Skin epidermis (tissue), 12 donors: ENCODE data around the gene UCMA.
"Not testable (repeated sequence)": the region's sequence is repeated elsewhere in the genome, so short reads cannot be mapped to it uniquely, and the experiment has no call there.

Source experiments
- H3K27ac ChIP-seq, 21 experiments: fragments of 200-600 bp; sonication (generic) in 11 of 21; one replicate each; pipeline ENCODE4 v1.5.0; 2020; ENCODE audit warnings: mild to moderate bottlenecking in 3 of 21, inconsistent platforms in 2 of 21, moderate library complexity in 2 of 21
- H3K4me3 ChIP-seq, 7 experiments: fragments of 200-600 bp; sonication (generic) in 2 of 7; one replicate each; pipeline ENCODE4 v1.5.0; 2020; ENCODE audit warnings: inconsistent platforms in 2 of 7, mild to moderate bottlenecking in 2 of 7, moderate library complexity in 1 of 7

The UCMA gene, protein sequence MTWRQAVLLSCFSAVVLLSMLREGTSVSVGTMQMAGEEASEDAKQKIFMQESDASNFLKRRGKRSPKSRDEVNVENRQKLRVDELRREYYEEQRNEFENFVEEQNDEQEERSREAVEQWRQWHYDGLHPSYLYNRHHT

DNA sequence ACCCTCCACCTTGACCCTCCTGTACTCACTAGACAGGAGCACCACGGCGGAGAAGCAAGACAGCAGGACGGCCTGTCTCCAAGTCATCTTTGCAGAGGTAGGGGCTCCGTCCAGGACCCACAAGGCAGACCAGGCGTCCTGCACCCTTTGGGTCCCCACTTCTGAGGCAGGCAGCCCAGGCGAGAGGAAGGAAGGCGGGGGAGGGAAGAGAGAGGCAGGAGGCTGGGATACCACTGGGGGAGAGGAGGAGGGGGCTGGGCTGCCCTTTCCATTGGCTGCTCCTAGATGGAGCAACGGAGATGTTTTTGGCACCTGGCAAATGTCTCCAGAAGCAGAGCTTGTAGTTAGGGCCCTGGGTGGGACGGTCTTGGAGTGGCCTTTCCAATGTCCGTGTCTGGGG is at the start of gene UCMA:
Gene UCMA (minus strand): TSS at position 203 of the 400 bp plus-strand sequence. CDS start 116 bp downstream, at position 87.
- Histone ChIP-seq H3K4me3 (no peak within 1 kb of the TSS), H3K27ac (no peak within 1 kb of the TSS)

DNA sequence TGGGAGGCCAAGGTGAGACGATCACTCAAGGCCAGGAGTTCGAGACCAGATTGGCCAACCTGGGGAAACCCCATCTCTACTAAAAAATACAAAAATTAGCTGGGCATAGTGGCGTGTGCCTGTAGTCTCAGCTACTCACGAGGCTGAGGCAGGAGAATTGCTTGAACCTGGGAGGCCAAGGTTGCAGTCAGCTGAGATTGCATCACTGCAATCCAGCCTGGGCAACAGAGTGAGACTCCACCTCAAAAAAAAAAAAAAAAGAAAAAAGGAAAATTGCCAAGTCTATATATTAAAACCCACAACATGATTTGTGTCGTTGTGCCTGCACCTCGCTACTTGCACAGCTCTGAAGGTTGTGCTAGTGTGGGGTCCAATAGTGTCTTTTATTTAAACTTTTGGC is 48.2 kb upstream of the UCMA start:
- H3K27ac ChIP-seq = not testable (repeated sequence)

DNA sequence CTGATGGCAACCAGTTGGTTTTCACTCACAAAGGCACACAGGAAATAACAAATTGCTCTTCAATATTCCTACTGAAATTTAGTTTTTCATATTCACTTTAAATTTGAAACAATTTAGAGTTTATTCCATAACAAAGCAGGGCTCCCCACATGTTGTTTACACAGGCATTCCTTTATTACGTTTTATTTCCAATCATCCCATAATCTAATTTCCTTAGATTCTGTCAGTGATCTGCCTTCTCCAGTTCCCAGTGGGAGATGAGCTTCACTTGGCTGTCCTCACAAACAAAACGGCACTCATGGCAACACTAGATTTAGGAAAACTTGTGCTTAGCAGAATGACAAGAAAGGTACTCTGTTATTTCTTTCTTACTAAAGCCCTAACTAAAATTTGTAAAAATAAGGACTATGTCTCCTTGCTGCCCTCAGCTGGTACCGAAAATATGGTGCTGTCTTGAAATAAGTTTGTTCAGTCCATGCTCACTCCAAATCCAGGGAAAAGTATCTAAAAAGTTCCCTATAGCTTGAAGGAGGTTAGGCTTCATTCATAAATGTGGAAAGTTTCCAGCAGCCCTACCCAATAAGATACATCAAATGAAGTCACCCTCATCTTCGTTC is 42.7 kb upstream of the UCMA start:
- Histone ChIP-seq H3K4me3 (no peak overlapping the region), H3K27ac (no peak overlapping the region)

More for the DNA sequence above, 48.2 kb upstream of the UCMA start:
- not testable (repeated sequence) for H3K4me3 ChIP-seq

DNA sequence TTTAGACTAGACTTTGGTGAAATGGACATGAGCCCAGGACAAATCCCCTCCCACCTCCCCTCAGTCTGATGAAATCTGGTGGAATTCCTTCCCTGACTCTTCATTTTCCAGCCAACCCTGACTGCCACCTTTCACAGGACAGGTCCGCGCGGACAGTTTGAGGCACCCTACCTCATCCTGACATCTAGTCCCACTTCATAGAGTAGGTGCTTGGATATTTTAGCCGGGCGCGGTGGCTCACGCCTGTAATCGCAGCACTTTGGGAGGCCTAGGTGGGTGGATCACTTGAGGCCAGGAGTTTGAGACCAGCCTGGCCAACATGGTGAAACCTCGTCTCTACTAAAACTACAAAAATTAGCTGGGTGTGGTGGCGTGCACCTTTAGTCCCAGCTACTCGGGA is 42.0 kb upstream of the UCMA start:
- not testable (repeated sequence) for H3K4me3 ChIP-seq

DNA sequence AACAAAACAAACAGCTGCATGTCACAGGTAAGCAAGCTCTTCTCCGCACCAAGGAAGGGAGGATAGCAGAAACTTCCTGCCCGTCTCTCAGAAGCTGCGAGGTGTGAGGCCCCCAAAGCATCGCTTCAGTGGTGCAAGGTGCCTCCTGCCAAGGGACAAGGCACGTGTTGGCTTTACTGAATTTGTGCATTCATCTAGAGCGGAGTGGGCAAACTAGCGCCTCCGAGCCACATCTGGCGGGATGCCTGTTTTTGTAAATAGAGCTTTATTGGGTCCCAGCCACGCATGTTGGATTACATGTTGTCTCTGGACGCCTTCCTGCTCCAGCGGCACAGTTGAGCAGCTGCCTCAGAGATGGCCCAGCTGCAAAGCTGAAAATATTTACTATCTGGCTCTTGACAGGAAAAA is 38.0 kb upstream of the UCMA start:
- peak overlapping the region in 2 of 7 experiments; percentile 11 to 15 for H3K4me3 ChIP-seq
- H3K27ac ChIP-seq = peak overlapping the region in 2 of 21 experiments; percentile 18 to 23

More for the DNA sequence above, 42.0 kb upstream of the UCMA start:
- not testable (repeated sequence) for H3K27ac ChIP-seq

DNA sequence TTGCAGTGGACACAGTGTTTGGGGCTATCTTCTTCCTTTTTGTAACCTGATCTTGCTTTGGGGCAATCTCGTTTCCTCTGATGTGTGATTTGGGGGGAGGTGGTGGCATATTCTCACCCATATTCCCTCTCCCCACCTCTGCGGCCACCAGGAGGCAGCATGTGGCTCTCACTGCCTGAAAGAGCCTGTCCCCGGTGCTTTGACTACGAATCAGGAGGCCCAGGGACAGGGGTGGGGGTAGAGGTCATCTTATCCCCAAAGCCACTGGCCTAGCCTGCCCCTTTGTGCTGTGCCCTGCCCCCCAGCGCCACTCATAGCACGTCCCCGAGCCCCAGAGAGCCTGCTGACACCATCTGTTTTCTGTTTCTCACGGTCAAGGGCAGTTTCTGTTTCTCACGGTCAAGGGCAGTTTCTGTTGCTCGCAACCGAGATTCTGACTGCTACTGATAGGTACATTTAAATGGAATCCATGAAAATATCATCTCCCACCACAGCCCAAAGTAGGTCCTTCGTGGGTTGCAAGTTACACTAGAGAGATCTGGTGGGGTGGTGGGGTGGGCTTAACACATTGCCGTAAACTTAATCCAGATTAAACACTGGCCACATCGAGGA is 37.5 kb upstream of the UCMA start:
- H3K27ac ChIP-seq = peak overlapping the region in 2 of 21 experiments; percentile 18 to 23
- peak overlapping the region in 2 of 7 experiments; percentile 11 to 15 for H3K4me3 ChIP-seq

DNA sequence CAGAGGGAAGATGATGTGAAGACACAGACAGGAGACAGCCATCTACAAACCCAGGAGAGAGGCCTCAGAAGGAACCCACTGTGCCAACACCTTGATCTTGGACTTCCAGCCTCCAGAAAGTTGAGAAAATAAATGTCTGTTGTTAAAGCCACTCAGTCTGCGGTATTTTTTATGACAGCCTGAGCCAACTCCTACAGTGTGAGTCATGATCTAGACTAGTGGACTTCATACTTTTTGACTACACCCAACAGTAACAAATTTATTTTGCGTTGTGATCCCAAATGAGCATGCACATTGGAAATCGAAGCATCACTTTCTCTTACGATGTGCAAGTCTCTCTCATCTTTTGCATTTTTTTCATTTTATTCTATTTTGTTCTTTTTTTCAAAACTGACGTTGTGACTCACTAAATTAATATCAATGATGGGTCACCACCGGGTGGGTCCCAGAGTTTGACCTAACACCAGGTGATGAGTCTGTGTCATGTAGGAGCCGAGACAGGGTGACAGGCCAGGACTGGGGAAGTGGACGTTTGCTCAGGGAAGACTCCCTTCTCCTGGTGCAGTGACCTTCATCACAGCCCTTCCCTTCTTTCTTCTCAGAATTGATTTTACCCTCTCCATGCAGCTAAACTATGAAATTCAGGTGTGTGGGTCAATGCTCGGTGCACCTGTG is 36.8 kb upstream of the UCMA start:
- no peak overlapping the region for H3K4me3 ChIP-seq
- H3K27ac ChIP-seq = peak overlapping the region in 1 of 21 experiments; percentile 18

DNA sequence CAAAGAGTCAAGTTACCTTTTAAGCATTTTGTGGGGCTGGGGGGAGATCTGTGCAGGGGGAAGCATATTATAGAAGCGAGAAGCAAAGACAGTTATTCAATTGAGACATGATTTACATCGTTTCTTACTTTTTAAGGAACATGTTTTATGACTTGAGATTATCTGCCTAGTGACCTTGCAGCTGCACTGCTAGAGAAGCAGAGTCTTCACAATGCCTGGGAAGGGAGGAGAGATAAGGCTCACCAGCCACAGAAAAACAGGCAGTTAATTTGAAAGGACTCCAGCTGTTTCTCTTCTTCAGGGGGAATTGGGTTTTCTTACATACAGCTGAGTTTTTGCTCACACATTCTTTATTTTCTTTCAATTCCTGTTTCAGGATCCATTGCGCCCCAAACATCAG is 34.7 kb upstream of the UCMA start:
- Histone ChIP-seq H3K4me3 (no peak overlapping the region), H3K27ac (no peak overlapping the region)

DNA sequence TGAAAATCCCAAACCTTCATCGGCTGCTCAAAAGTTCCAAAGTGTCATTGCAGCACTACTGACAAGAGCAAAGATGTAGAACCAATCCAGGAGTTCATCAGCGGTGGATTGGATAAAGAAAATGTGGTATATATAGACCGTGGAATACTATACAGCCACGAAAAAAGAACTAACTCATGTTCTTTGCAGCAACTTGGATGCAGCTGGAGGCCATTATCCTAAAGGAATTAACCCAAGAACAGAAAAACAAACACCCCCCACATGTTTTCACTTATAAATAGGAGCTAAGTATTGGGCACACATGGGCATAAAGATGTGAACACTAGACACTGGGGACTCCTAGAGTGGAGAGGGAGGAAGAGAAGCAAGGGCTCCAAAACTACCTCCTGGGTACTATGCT is 34.1 kb upstream of the UCMA start:
- no peak overlapping the region for H3K27ac ChIP-seq
- no peak overlapping the region for H3K4me3 ChIP-seq

DNA sequence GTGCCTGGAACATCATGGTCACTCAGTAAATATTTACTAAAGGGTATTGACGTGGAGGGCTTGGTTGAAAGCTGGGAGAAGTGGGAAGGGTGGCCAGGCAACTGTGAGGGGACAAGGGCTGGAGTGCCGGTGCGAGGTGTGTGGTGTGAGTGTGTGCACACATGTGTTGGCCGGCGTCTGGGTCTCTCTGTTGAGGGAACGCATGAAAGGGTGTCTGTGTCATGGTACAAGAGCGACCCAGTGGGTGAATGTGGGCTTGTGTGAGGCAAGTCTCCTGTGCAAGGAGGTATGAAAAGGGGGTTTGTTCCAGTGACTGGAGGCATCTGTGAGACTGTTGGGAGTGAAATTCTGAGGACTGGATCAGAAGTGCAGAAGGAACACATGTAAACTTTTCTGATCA is 29.4 kb upstream of the UCMA start:
- Histone ChIP-seq H3K4me3 (no peak overlapping the region), H3K27ac (no peak overlapping the region)

DNA sequence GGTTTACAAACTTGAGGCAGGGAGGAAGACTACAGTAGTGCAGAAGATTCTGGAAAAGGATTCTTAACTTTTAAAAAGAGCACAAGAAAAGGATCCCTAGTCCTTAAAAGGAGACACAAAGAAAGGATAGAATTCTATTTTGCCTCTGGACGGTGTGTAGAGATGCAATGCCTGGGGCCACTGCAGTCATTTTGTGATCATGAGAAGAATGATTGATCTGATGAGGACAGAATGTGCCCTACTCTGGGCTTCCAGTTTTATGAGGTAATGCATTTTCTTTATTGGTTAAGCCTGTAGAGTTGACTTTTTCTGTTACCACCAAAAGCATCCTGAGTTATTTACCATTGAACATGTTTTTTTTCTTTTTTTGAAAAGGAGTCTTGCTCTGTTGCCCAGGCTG is 28.3 kb upstream of the UCMA start:
- Histone ChIP-seq H3K27ac (no peak overlapping the region), H3K4me3 (no peak overlapping the region)

DNA sequence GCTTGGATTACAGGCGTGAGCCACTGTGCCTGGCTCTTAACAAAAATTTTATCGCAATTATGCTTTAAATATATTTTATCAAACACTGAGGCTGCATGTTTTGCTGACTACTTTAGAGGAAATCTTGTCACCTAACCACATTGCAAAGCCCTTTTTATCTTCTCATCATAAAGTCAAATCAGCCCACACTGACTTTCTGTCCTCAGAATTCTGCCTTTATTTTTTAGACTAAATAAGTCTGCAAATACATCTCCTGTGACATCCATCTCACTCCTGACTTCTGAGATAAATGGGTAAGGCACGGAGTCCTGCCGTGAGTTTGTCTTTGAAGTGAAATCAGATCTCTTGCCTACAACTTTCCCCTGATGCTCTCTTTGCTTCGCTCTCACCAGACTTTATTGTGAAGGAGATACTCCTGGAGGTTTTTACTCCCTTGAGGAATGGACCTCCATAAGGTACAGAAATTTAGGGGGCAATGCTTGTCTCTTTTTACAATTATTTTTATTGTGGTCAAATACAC is 23.5 kb upstream of the UCMA start:
- Histone ChIP-seq H3K27ac (no peak overlapping the region), H3K4me3 (no peak overlapping the region)

DNA sequence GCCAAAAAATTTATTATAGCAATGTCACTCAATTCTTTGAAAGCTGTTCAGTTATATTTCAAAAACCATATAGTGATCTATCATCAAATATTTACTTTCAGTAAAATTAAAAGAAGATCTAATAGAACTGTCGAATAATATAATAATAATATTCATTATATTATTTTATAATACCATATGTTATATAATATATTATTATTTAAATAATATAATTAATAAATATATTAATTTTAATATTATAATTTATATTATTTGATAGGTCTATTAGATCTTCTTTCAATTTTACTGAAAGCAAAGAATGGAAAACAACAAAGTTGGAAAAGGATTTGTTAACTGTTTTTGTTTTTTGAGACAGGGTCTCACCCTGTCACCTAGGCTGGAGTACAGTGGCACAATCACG is 22.5 kb upstream of the UCMA start:
- Histone ChIP-seq H3K27ac (no peak overlapping the region), H3K4me3 (no peak overlapping the region)

DNA sequence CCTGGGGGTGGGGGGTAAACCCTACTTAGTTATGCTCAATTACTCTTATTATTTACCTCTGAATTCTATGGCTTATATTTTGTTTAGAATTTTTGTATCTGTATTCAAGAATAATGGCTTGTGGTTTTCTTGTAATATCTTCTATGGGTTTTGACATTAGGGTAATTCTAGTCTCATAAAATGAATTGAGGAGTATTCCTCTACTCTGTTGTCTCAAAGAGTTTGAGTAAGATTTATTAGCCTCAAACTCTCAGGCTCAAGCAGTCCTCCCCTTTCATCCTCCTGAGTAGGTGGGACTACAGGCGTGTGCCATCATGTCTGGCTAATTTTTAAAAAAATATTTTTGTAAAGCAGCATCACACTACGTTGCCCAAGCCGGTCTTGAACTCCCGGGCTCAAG is 19.6 kb upstream of the UCMA start:
- no peak overlapping the region for H3K27ac ChIP-seq
- H3K4me3 ChIP-seq = no peak overlapping the region

DNA sequence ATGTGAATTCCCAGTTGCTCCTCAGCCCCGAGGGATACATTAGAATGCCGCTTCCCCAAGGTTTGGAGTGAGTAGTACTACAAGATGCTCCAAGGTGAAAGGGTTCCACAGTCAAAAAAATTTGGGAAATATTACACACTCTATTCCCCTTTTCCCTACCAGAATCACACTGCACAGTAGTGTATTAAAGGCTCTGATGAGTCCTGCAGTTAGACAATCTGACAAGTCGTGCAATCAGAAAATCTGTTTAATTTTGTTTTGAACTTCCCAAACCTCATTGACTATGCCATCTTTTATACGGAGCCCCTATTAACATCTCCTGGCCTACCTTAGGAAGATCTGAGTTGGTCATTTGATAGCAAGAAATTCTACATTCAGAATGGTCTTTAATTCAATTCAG is 13.6 kb upstream of the UCMA start:
- no peak overlapping the region for H3K4me3 ChIP-seq
- H3K27ac ChIP-seq = no peak overlapping the region

DNA sequence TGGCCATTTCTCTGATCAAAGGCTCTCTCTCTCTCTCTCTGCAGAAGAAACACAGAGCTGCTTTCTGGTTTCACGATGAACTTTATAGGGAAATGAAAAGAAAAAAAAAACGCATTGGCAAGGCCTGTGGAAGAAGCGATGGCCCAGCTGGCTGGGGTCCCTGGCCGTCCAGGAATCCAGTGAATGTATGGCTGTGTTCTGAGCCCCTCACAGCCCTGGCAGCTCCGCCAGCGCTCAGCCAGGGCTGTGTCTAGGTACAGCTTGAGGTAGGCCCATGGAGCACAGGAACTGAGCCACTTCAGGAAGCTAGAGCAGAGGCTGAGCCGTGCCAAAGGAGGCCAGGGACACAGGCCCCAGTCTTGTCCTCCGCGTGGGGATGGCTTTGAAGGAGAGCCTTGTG is 13.1 kb upstream of the UCMA start:
- H3K4me3 ChIP-seq = no peak overlapping the region

DNA sequence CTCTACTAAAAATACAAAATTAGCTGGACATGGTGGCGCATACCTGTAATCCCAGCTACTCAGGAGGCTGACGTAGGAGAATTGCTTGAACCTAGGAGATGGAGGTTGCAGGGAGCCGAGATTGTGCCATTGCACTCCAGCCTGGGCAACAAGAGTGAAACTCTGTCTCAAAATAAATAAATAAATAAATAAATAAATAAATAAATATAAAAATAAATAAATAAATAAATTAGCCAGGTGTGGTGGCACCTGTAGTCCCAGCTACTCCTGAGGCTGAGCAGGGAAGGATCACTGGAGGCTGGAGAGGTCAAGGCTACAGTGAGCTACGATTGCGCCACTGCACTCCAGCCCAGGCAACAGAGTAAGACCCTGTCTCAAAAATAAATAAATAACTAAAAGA is 8.1 kb upstream of the UCMA start:
- not testable (repeated sequence) for H3K27ac ChIP-seq, H3K4me3 ChIP-seq

More for the DNA sequence above, 13.1 kb upstream of the UCMA start:
- H3K27ac ChIP-seq = no peak overlapping the region

DNA sequence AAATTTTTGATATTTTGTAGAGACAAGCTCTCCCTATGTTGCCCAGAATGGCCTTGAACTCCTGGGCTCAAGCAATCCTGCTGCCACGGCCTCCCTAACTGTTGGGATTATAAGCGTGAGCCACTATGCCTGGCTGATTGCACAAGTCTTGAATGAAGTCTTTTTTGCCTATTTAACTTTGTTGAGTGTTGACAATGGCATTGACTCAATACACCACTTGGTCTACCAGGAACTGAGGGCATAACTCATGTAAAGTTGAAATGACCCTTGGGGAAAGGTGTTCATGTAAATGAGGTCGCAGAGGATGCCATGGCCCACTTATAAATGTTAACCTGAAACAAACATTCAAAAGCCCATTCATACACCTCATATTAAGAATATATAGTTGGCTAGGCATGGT is 7.4 kb upstream of the UCMA start:
- no peak overlapping the region for H3K27ac ChIP-seq
- H3K4me3 ChIP-seq = no peak overlapping the region

DNA sequence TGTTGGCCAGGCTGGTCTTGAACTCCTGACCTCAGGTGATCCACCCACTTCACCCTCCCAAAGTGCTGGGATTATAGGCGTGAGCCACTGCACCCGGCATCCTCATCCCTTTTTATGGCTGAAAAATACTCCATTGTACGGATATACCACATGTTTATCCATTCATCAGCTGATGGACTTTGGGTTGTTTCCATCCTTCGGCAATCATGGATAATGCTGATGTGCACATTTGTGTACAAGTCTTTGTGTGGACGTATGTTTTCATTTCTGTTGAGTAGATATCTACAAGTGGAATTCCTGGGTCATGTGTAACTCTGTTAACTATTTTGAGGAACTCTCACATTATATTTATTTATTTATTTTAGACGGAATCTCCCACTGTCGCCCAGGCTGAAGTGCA is 5.7 kb upstream of the UCMA start:
- Histone ChIP-seq H3K27ac (no peak overlapping the region), H3K4me3 (no peak overlapping the region)

DNA sequence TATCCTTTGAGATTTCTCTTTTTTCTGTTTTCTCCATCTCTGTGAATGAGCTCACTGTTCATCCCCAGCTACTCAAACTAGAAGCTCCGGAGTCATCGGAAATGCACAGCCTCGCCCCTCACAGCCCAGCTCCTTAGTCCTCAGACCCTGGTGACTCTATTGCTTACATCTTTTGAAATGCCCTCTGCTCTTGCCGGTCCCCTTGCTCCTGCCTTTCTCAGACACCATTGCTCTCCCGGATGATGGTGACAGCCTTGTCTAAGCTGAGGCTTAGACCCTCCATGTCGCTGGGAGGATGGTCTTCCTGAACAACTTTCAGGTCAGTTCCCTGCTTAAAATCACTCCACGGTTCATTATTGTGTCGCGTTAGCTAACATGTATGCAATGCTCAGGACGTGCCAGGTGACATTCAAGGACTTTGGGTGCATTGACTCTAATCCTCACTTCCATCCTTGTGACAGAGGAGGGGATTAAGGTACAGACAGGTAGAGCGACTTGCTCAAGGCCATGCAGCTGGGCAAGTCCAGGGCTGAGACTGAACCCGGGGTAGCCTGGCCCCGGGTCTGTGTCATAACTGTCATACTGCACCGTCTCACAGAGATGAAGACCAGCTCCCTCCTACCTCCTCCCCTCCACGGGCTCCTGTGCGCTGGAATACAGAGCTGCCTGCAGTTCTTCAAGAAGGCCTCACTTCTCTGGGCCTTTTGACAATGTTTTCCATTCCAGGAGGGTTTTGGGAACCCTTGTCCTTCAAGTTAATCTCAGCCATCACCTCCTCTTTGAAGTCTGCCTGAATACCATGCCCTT is 4.3 kb upstream of the UCMA start:
- Histone ChIP-seq H3K4me3 (no peak overlapping the region), H3K27ac (no peak overlapping the region)
